ENCODE results near the gene ATXN7.

DNA sequence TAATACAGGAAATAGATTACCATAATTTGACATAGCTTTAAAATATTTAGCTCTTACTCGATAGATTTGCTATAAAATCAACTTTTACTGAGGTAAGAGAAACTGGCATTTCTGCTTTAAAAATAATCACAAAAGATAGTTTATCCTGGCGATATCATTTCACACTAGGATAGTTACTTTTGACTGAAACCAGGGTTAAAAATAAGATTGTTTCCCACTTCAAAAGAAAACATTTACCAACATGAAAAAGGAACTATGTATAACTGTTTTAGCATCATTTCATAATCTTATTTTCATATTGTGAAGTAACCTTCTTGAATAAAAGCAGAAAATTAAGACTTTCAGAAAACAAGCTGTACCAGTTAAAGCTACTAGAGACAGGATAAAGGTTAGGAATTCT is 144.3 kb downstream of the ATXN7 start:
- TF ChIP-seq, protein P1, sequence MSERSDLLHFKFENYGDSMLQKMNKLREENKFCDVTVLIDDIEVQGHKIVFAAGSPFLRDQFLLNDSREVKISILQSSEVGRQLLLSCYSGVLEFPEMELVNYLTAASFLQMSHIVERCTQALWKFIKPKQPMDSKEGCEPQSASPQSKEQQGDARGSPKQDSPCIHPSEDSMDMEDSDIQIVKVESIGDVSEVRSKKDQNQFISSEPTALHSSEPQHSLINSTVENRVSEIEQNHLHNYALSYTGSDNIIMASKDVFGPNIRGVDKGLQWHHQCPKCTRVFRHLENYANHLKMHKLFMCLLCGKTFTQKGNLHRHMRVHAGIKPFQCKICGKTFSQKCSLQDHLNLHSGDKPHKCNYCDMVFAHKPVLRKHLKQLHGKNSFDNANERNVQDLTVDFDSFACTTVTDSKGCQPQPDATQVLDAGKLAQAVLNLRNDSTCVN (CRISPR knock-in tag; IDR thresholded peaks at IDR 0.05; ENCODE audit: borderline replicate concordance): no peak
- TF ChIP-seq, protein P2, sequence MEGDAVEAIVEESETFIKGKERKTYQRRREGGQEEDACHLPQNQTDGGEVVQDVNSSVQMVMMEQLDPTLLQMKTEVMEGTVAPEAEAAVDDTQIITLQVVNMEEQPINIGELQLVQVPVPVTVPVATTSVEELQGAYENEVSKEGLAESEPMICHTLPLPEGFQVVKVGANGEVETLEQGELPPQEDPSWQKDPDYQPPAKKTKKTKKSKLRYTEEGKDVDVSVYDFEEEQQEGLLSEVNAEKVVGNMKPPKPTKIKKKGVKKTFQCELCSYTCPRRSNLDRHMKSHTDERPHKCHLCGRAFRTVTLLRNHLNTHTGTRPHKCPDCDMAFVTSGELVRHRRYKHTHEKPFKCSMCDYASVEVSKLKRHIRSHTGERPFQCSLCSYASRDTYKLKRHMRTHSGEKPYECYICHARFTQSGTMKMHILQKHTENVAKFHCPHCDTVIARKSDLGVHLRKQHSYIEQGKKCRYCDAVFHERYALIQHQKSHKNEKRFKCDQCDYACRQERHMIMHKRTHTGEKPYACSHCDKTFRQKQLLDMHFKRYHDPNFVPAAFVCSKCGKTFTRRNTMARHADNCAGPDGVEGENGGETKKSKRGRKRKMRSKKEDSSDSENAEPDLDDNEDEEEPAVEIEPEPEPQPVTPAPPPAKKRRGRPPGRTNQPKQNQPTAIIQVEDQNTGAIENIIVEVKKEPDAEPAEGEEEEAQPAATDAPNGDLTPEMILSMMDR (CRISPR knock-in tag; IDR thresholded peaks at IDR 0.05): no peak
- no peak for TF ChIP-seq MAZ (IDR thresholded peaks at IDR 0.05; ENCODE audit: borderline replicate concordance, low read depth, low read length)
- TF ChIP-seq MAZ (CRISPR knock-in tag; IDR thresholded peaks at IDR 0.05; ENCODE audit: low read depth): no peak
- no peak for TF ChIP-seq CCAR2 (optimal IDR thresholded peaks at IDR 0.05; ENCODE audit: low read depth, low read length)

Data from HepG2 (cell line).